ENCODE data around the gene PET100. TPM values are rescaled to one million over a fixed set of nuclear protein-coding genes. Genes with fewer than 3 reads are reported as not detected.
"Not testable (repeated sequence)": the region's sequence is repeated elsewhere in the genome, so short reads cannot be mapped to it uniquely, and the experiment has no call there.

The PET100 gene
- total RNA-seq, 1 experiment from 2014 or later = 27.7 TPM

DNA sequence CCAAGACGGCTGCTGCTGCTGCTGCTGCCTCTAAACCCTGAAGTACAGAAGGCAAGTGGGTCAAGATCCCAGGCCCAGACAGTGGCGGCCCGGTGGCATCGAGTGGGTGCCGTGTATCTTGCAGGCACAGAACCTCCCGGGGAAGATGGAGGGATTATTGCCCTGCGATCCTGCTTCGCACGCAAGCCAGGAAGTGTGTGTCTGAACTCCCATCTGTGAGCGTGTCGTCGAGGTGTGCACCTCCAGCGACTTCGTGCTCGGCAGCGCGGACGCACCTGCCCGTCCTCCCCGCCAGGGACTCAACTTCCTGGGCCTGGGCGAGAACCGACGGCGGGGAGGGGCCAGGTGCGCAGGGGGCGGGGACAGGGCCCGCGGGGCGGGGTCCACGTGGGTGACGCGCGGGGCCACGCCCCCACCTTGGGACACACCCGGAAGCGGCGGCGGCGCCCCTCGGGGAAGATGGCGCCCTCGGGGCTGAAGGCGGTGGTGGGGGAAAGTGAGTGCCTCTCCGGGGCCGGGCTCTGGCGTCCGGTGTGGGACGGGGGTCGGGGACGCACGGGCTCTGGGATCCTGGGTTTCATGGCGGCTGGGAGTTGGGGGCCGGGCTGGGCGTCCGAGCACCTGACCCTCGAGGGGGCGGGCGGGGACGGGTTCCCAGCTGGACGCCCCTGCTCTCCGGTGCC lies 7.2 kb downstream of the PET100 start, which contains the start of gene STXBP2:
Gene STXBP2 (plus strand): TSS at position 420 of the 683 bp plus-strand sequence. CDS start 40 bp downstream, at position 460.
- Histone ChIP-seq H3K4me3 (ENCODE audit: insufficient read depth, low read depth, low read length) (peak within 1 kb of the TSS; percentile 58), H3K36me3 (replicated peaks; ENCODE audit: control insufficient read depth, insufficient read depth, low read length) (peaks cover 3% of the 10 kb centered on the region), H3K27me3 (ENCODE audit: control insufficient read depth, insufficient read depth, low read length) (peaks cover 19% of the 10 kb centered on the region)
- DNase-seq = peak; percentile 100

DNA sequence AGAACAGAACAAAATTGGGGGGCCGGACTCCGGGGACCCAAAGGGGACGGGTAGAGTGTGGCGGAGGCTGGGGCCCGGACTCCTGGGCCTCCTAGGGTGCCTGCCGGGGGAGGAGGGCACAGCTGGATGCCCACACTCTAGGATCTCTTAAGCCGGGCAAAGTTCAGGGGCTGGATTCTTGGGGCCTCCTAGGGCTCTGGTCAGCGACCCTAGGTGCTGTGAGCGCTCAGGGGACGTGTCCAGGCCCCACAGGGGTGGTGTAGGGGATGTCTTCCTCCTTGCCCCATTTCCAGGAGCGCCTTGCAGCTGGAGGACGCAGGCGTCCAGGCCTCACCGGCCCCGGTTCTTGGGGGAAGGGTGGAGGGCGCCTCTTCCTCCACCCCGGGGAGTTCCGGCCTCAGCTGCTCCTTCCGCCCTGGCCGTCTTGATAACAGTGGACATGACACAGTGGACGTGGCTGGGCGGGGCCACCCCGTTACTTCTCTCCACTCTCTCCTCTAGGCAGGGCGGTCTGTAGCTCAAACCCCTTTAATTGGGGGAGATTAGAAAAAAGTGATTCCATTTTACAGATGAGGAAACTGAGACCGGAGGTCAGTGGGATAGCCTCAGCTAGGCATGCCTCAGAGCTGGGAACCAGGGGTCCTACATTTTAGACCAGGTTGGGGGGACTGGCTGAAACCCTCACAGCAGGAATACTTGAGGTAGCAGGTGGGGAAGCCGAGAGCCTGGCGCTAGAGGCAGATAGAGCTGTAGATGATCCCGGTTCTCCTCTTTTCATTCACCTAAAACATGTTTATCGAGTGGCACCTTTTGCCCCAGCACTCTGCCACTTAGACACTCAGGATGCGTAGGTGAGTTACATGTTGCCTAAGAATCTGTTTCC lies 8.0 kb downstream of the PET100 start:
- H3K4me3 ChIP-seq (ENCODE audit: insufficient read depth, low read depth, low read length) = peak overlapping the region; percentile 58
- peaks cover 3% of the 10 kb centered on the region for H3K36me3 ChIP-seq (replicated peaks; ENCODE audit: control insufficient read depth, insufficient read depth, low read length)
- DNase-seq = peak; percentile 81
- H3K27me3 ChIP-seq (ENCODE audit: control insufficient read depth, insufficient read depth, low read length) = peaks cover 19% of the 10 kb centered on the region

DNA sequence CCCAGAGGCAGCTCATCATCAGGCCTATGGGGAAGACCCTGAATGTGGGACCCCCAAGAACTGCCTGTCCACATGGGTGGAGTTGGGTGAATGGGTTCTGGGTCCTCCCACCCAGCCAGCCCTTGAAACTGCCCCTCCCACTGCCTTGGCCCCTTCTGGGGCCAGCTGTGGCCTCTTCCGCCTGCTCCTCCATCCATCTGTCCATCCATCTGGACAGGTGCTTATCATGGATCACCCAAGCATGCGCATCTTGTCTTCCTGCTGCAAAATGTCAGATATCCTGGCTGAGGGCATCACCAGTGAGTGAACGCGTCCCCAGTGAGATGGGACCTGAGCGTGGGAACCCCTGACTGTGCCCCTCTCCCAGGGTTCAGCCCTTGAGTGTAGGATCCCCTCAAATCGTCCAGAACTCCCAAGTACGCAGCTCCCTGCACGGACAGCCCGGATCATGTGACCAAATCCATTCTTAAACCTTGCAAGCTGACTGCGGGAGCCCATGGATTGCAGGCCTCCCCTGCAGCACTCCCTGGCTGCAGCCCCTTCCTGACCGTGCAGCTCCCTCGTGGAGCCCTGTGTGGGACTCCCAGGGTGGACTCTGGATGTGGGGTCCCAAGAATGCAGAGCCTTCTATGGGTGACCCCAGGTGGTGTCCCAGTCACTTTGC lies 9.3 kb downstream of the PET100 start:
- DNase-seq = no peak
- Histone ChIP-seq H3K4me3 (ENCODE audit: insufficient read depth, low read depth, low read length) (no peak overlapping the region), H3K27me3 (ENCODE audit: control insufficient read depth, insufficient read depth, low read length) (peaks cover 19% of the 10 kb centered on the region), H3K36me3 (replicated peaks; ENCODE audit: control insufficient read depth, insufficient read depth, low read length) (peaks cover 3% of the 10 kb centered on the region)

DNA sequence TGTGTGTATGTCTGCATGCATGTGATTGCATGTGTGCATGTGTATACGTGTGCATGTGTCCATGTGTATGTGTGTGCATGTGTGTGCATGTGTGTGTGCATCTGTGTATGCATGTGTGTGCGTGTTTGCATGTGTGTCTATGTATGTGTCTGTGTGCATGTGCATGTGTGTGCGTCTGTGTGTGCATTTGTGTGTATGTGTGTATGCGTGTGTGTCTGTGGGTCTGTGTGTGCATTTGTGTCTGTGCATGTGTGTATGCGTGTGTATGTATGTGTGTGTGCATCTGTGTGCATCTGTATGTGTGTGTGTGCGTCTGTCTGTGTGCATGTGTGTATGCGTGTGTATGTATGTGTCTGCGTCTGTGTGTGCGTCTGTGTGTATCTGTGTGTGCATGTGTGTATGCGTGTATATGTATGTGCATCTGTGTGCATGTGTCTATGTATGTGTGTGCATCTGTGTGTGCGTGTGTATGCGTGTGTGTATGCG lies 10.3 kb downstream of the PET100 start:
- Histone ChIP-seq H3K36me3 (replicated peaks; ENCODE audit: control insufficient read depth, insufficient read depth, low read length) (peaks cover 3% of the 10 kb centered on the region), H3K4me3 (ENCODE audit: insufficient read depth, low read depth, low read length) (no peak overlapping the region), H3K27me3 (ENCODE audit: control insufficient read depth, insufficient read depth, low read length) (peaks cover 15% of the 10 kb centered on the region)
- DNase-seq = no peak

DNA sequence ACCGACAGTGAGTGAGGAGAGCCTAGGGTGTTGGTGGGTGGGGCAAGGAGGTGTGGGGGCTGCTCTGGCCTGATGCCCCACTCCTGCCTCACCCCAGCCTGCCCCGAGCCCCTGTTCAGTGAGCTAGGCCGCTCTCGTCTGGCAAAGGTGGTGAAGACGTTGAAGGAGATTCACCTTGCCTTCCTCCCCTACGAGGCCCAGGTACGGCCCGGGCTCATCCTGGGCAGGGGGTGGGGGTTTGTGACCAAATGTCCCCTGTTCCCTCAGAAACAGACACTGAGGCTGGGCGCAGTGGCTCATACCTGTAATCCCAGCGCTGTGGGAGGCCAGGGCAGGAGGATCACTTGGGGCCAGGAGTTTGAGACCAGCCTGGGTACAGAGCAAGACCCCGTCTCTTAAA lies 11.2 kb downstream of the PET100 start:
- DNase-seq = no peak
- Histone ChIP-seq H3K4me3 (ENCODE audit: insufficient read depth, low read depth, low read length) (no peak overlapping the region), H3K27me3 (ENCODE audit: control insufficient read depth, insufficient read depth, low read length) (peaks cover 9% of the 10 kb centered on the region), H3K36me3 (replicated peaks; ENCODE audit: control insufficient read depth, insufficient read depth, low read length) (peaks cover 3% of the 10 kb centered on the region)

GRCh38 chr19:7641290-7642276 lies 12.0 kb downstream of the PET100 start:
- peaks cover 2% of the 10 kb centered on the region; the same call in 1 of the 2 replicates for H3K27me3 ChIP-seq (ENCODE audit: control insufficient read depth, insufficient read depth, low read length)
- H3K4me3 ChIP-seq (ENCODE audit: insufficient read depth, low read depth, low read length) = no peak overlapping the region
- peaks cover 3% of the 10 kb centered on the region for H3K36me3 ChIP-seq (replicated peaks; ENCODE audit: control insufficient read depth, insufficient read depth, low read length)
- peak; percentile 79 for DNase-seq

GRCh38 chr19:7642295-7643030 lies 12.9 kb downstream of the PET100 start:
- no peak for DNase-seq
- Histone ChIP-seq H3K27me3 (ENCODE audit: control insufficient read depth, insufficient read depth, low read length) (no peaks in the 10 kb centered on the region; the same call in 1 of the 2 replicates), H3K4me3 (ENCODE audit: insufficient read depth, low read depth, low read length) (no peak overlapping the region), H3K36me3 (replicated peaks; ENCODE audit: control insufficient read depth, insufficient read depth, low read length) (peaks cover 3% of the 10 kb centered on the region)

DNA sequence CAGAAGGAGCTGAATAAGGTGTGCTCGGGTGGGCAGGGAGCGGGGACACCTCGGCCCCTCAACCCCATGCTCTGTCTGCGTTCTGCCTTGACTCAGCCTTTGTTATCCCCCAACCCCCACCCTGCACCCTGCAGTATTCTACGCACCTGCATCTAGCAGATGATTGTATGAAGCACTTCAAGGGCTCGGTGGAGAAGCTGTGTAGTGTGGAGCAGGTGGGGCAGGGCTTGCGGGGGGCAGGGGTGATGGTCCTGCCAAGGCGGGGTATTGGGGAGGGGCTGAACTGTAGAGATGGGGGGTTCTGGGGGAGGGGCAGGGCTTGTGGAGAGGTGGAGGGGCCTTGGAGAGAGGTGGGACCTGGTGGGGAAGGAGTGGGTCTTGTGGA lies 13.4 kb downstream of the PET100 start:
- peaks cover 3% of the 10 kb centered on the region for H3K36me3 ChIP-seq (replicated peaks; ENCODE audit: control insufficient read depth, insufficient read depth, low read length)
- DNase-seq = no peak
- H3K27me3 ChIP-seq (ENCODE audit: control insufficient read depth, insufficient read depth, low read length) = no peaks in the 10 kb centered on the region
- H3K4me3 ChIP-seq (ENCODE audit: insufficient read depth, low read depth, low read length) = no peak overlapping the region

- not testable (repeated sequence) for H3K27me3 ChIP-seq (ENCODE audit: control insufficient read depth, insufficient read depth, low read length); H3K36me3 ChIP-seq (replicated peaks; ENCODE audit: control insufficient read depth, insufficient read depth, low read length); H3K4me3 ChIP-seq (ENCODE audit: insufficient read depth, low read depth, low read length)
- DNase-seq = peak; percentile 92
Observed at GRCh38 chr19:7643629-7644549, 14.3 kb downstream of the PET100 start.

DNA sequence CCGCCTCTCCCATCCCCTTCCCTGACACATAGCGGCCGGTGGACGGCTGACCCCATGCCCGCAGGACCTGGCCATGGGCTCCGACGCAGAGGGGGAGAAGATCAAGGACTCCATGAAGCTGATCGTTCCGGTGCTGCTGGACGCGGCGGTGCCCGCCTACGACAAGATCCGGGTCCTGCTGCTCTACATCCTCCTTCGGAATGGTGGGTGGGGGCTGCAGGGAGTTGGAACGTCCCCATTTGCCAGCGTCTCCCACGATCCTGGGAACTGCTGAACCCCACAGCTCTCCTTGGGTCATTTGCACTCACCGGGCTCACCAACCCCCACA lies 14.9 kb downstream of the PET100 start:
- Histone ChIP-seq H3K36me3 (replicated peaks; ENCODE audit: control insufficient read depth, insufficient read depth, low read length) (peaks cover 3% of the 10 kb centered on the region), H3K4me3 (ENCODE audit: insufficient read depth, low read depth, low read length) (no peak overlapping the region), H3K27me3 (ENCODE audit: control insufficient read depth, insufficient read depth, low read length) (no peaks in the 10 kb centered on the region)
- DNase-seq = no peak

DNA sequence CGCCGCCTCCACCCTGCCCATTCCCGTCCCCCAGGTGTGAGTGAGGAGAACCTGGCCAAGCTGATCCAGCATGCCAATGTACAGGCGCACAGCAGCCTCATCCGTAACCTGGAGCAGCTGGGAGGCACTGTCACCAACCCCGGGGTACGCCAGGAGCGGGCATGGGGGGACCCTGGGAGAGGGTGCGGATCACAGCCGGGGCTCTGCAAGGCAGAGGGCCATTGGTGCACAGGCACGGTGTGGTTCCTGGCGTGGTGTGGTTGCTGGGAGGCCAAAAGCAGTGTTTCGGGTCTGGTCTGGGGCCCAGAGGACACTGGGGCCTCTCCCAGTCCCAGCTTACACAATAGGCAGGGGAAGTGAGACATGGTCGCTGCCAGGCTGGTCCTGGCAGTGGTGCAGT lies 15.6 kb downstream of the PET100 start:
- Histone ChIP-seq H3K4me3 (ENCODE audit: insufficient read depth, low read depth, low read length) (no peak overlapping the region), H3K27me3 (ENCODE audit: control insufficient read depth, insufficient read depth, low read length) (no peaks in the 10 kb centered on the region), H3K36me3 (replicated peaks; ENCODE audit: control insufficient read depth, insufficient read depth, low read length) (no peaks in the 10 kb centered on the region; the same call in 1 of the 2 replicates)
- no peak for DNase-seq

DNA sequence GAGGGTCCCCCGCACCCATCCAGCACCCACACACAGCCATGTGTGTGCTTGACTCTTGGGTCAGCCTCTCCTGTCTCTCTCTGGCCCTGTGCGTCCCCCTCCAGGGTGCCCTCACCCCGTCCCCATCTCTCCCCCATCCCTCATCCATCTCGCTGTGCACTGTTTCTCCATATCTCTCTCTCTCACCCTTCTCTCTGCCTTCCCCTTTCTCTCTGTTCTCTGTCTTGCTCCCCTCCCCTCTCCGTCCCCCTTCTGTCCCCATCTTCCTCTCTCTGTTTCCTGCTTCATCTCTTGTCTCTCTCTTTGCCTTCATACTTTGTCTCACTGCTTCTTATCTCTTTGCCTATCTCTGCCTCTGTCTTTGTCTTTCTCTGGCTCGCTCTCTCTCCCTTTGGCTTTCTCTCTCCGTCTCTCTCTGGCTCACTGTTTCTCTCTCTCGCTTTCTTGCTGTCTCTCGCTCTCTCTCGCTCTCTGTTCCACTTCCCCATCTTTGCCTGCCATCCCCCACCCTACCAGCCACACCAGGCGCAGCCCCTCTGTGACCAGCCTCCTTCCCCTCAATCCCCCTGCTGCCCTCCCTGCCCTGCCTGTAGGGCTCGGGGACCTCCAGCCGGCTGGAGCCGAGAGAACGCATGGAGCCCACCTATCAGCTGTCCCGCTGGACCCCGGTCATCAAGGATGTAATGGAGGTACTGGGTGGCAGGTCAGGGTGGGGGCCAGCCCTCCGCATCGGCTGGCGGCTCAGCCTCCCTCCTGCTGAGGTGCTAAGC lies 16.2 kb downstream of the PET100 start:
- Histone ChIP-seq H3K36me3 (replicated peaks; ENCODE audit: control insufficient read depth, insufficient read depth, low read length) (no peaks in the 10 kb centered on the region; the same call in 1 of the 2 replicates), H3K27me3 (ENCODE audit: control insufficient read depth, insufficient read depth, low read length) (peaks cover 1% of the 10 kb centered on the region; the same call in 1 of the 2 replicates), H3K4me3 (ENCODE audit: insufficient read depth, low read depth, low read length) (no peak overlapping the region)
- DNase-seq = no peak

Data from H7 (cell line).